ENCODE data around the gene ACSF2.

DNA sequence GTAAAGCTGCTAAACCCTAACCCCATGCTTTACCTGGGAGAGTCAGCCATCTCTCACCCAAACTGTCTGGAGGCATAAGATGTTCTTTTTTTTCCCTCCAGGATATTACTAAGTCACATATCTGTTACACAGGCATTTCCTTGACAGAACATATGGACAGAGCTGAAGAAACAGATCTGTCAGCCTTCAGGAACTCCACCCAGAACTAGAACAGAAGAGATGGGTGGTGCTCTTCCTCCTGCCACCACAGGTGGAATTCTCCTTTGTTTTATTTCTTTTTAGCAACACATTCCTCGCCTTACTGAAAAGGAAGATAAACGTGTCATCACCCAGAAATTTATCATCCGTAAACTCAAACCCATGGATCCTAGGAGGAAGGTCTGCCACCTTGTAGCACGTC lies 91.0 kb downstream of the ACSF2 start:
- TF ChIP-seq, protein P1, sequence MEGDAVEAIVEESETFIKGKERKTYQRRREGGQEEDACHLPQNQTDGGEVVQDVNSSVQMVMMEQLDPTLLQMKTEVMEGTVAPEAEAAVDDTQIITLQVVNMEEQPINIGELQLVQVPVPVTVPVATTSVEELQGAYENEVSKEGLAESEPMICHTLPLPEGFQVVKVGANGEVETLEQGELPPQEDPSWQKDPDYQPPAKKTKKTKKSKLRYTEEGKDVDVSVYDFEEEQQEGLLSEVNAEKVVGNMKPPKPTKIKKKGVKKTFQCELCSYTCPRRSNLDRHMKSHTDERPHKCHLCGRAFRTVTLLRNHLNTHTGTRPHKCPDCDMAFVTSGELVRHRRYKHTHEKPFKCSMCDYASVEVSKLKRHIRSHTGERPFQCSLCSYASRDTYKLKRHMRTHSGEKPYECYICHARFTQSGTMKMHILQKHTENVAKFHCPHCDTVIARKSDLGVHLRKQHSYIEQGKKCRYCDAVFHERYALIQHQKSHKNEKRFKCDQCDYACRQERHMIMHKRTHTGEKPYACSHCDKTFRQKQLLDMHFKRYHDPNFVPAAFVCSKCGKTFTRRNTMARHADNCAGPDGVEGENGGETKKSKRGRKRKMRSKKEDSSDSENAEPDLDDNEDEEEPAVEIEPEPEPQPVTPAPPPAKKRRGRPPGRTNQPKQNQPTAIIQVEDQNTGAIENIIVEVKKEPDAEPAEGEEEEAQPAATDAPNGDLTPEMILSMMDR (conservative IDR thresholded peaks at IDR 0.05; ENCODE audit: low read depth, low read length) = no peak
- TF ChIP-seq EZH2 (IDR thresholded peaks at IDR 0.05; ENCODE audit: low read length, unreplicated experiment) = no peak

Measured in PC-3 (cell line).